MM.1S (cell line): ENCODE results near the gene ARHGEF25.
"Not testable (repeated sequence)": the region's sequence is repeated elsewhere in the genome, so short reads cannot be mapped to it uniquely, and the experiment has no call there.

Source experiments
- DNase-seq: peaks from one replicate; pipeline ENCODE4 v3.0.0-alpha.2; 2015
- H2AFZ ChIP-seq: fragments of 300-600 bp; sonication (generic); 2 replicates; pipeline ENCODE4 v1.6.0; 2016; ENCODE audit warnings: antibody characterized with exemption, low read length
- H3F3A ChIP-seq: fragments of 300-600 bp; sonication (generic); 2 replicates; pipeline ENCODE4 v1.6.1; 2016; ENCODE audit warnings: mild to moderate bottlenecking, antibody characterized with exemption, low read length, moderate library complexity, mixed read lengths; ENCODE audit not compliant: insufficient read depth
- H3K27ac ChIP-seq: fragments of 300-600 bp; sonication (generic); 2 replicates; pipeline ENCODE4 v1.5.1; 2016; ENCODE audit warnings: mild to moderate bottlenecking, low read length
- H3K27me3 ChIP-seq: fragments of 300-600 bp; sonication (generic); replicated peaks from 2 replicates; pipeline ENCODE4 v1.6.0; 2016; ENCODE audit warnings: low read length; ENCODE audit not compliant: insufficient read depth
- H3K36me3 ChIP-seq: fragments of 300-600 bp; sonication (generic); replicated peaks from 2 replicates; pipeline ENCODE4 v1.6.1; 2016; ENCODE audit warnings: mild to moderate bottlenecking, low read length, mixed read lengths; ENCODE audit not compliant: insufficient read depth
- H3K4me1 ChIP-seq: fragments of 300-600 bp; sonication (generic); 2 replicates; pipeline ENCODE4 v1.6.1; 2016; ENCODE audit warnings: low read length, mixed read lengths
- H3K4me2 ChIP-seq: fragments of 300-600 bp; sonication (generic); 2 replicates; pipeline ENCODE4 v1.6.0; 2016; ENCODE audit warnings: low read depth, low read length
- H3K4me3 ChIP-seq: fragments of 300-600 bp; sonication (generic); 2 replicates; pipeline ENCODE4 v1.5.1; 2016; ENCODE audit warnings: low read length, mixed read lengths
- H3K79me2 ChIP-seq: fragments of 300-600 bp; sonication (generic); 2 replicates; pipeline ENCODE4 v1.6.1; 2016; ENCODE audit warnings: mixed run types, low read length, mixed read lengths
- H3K9ac ChIP-seq: fragments of 300-600 bp; sonication (generic); 2 replicates; pipeline ENCODE4 v1.6.1; 2016; ENCODE audit warnings: low read length, mixed read lengths
- H3K9me2 ChIP-seq: fragments of 300-600 bp; sonication (generic); replicated peaks from 2 replicates; pipeline ENCODE4 v1.6.1; 2016; ENCODE audit warnings: mild to moderate bottlenecking, low read length, mixed read lengths; ENCODE audit not compliant: insufficient read depth
- H3K9me3 ChIP-seq: fragments of 300-600 bp; sonication (generic); replicated peaks from 2 replicates; pipeline ENCODE4 v1.6.1; 2016; ENCODE audit warnings: mild to moderate bottlenecking, low read length, mixed read lengths; ENCODE audit not compliant: insufficient read depth
- H4K20me1 ChIP-seq: fragments of 300-600 bp; sonication (generic); 2 replicates; pipeline ENCODE4 v1.6.1; 2016; ENCODE audit warnings: mild to moderate bottlenecking, low read length, moderate library complexity, mixed read lengths; ENCODE audit not compliant: insufficient read depth
- CTCF ChIP-seq: fragments of 300-600 bp; sonication (generic); IDR thresholded peaks from 2 replicates; pipeline ENCODE4 v1.5.1; 2016; ENCODE audit warnings: antibody characterized with exemption, low read length, mixed read lengths
- EZH2 ChIP-seq: fragments of 300-600 bp; sonication (generic); optimal IDR thresholded peaks from 2 replicates; pipeline ENCODE3; 2017; ENCODE audit warnings: low read depth, mild to moderate bottlenecking, antibody characterized with exemption, low read length, mixed read lengths
- EZH2phosphoT487 ChIP-seq: fragments of 300-600 bp; sonication (generic); IDR thresholded peaks from 2 replicates; pipeline ENCODE4 v1.6.1; 2018; ENCODE audit warnings: antibody characterized with exemption, low read length

The ARHGEF25 gene

GRCh38 chr12:57661376-57661775 lies 50.1 kb downstream of the ARHGEF25 start:
- Histone ChIP-seq H3K27me3 (no peaks in the 10 kb centered on the region), H4K20me1 (no peaks in the 10 kb centered on the region), H3K4me2 (no peak overlapping the region), H3K9ac (no peak overlapping the region), H3K36me3 (no peaks in the 10 kb centered on the region), H3F3A (no peaks in the 10 kb centered on the region), H3K9me2 (no peaks in the 10 kb centered on the region), H3K9me3 (no peaks in the 10 kb centered on the region), H3K27ac (no peak overlapping the region), H3K4me3 (no peak overlapping the region), H2AFZ (no peak overlapping the region), H3K4me1 (no peaks in the 10 kb centered on the region), H3K79me2 (no peaks in the 10 kb centered on the region)
- no peak for DNase-seq
- no peak for TF ChIP-seq EZH2
- no peak for TF ChIP-seq EZH2phosphoT487
- no peak for TF ChIP-seq CTCF

- H3K4me3 ChIP-seq, H3K4me2 ChIP-seq, H3K9me2 ChIP-seq, DNase-seq, H3K9me3 ChIP-seq, H2AFZ ChIP-seq, H3K4me1 ChIP-seq, H3K27ac ChIP-seq, H3K79me2 ChIP-seq, H3K27me3 ChIP-seq, H4K20me1 ChIP-seq, H3K9ac ChIP-seq, H3F3A ChIP-seq, H3K36me3 ChIP-seq: not testable (repeated sequence)
Observed at GRCh38 chr12:57665066-57665820, 54.0 kb downstream of the ARHGEF25 start.
